OCI-LY7 (cell line): ENCODE data around the gene SPTB. TPM values are rescaled to one million over a fixed set of nuclear protein-coding genes. Genes with fewer than 3 reads are reported as not detected.

Experiments used
- BruUV-seq: library from RNA; stranded (reverse); fragments of 400-500 nt; replicated peaks from 2 replicates; lab custom pipeline; 2021; lab: Mats Ljungman, UMichigan
- CTCF ChIA-PET: fragments of 300-600 bp; sonication (Branson Sonifier 250); formaldehyde crosslinking; loops from one replicate; lab custom pipeline; 2022; ENCODE audit warnings: antibody characterized with exemption; ENCODE audit not compliant: unreplicated experiment; lab: Charles Lee
- POLR2A ChIA-PET: fragments of 300-600 bp; sonication (Branson Sonifier 250); formaldehyde crosslinking; loops from one replicate; lab custom pipeline; 2022; ENCODE audit warnings: antibody characterized with exemption; lab: Charles Lee
- DNase-seq: peaks from one replicate; pipeline ENCODE4 v3.0.0-alpha.2; 2015; ENCODE audit warnings: low spot score
- H2AFZ ChIP-seq: fragments of 200-600 bp; sonication (generic), shearing (Covaris generic); 2 replicates; pipeline ENCODE4 v1.6.1; 2014; ENCODE audit warnings: mild to moderate bottlenecking, antibody characterized with exemption, low read length, moderate library complexity
- H3K27ac ChIP-seq: fragments of 200-600 bp; sonication (generic); 2 replicates; pipeline ENCODE4 v1.5.1; 2014; ENCODE audit warnings: mixed run types, low read depth, mild to moderate bottlenecking, moderate library complexity, low read length, inconsistent platforms; ENCODE audit not compliant: poor library complexity, severe bottlenecking
- H3K36me3 ChIP-seq: fragments of 200-600 bp; sonication (generic); 2 replicates; pipeline ENCODE4 v1.6.1; 2014; ENCODE audit warnings: mild to moderate bottlenecking, antibody characterized with exemption, low read length, moderate library complexity, mixed read lengths; ENCODE audit not compliant: insufficient read depth
- H3K4me1 ChIP-seq: fragments of 200-600 bp; sonication (generic); 2 replicates; pipeline ENCODE4 v1.5.1; 2014; ENCODE audit warnings: mild to moderate bottlenecking, low read length; ENCODE audit not compliant: insufficient read depth, poor library complexity, severe bottlenecking
- H3K4me2 ChIP-seq: fragments of 200-600 bp; sonication (generic); 2 replicates; pipeline ENCODE4 v1.6.1; 2014; ENCODE audit warnings: mild to moderate bottlenecking, low read length
- H3K4me3 ChIP-seq: fragments of 200-600 bp; sonication (generic); 2 replicates; pipeline ENCODE4 v1.5.1; 2014; ENCODE audit warnings: mild to moderate bottlenecking, low read depth, low read length; ENCODE audit not compliant: poor library complexity, severe bottlenecking
- H3K79me2 ChIP-seq: fragments of 200-600 bp; sonication (generic); 2 replicates; pipeline ENCODE4 v1.6.1; 2016; ENCODE audit warnings: low read depth, mild to moderate bottlenecking, low read length, moderate library complexity, mixed read lengths; ENCODE audit not compliant: insufficient read depth
- H3K9me2 ChIP-seq: fragments of 200-600 bp; sonication (generic); 2 replicates; pipeline ENCODE4 v1.6.1; 2016; ENCODE audit warnings: mild to moderate bottlenecking, low read length, mixed read lengths; ENCODE audit not compliant: insufficient read depth
- H3K9me3 ChIP-seq: fragments of 200-600 bp; sonication (generic); 2 replicates; pipeline ENCODE4 v1.6.1; 2014; ENCODE audit warnings: mild to moderate bottlenecking, mixed run types, low read length, mixed read lengths
- H4K20me1 ChIP-seq: fragments of 200-600 bp; sonication (generic); 2 replicates; pipeline ENCODE4 v1.6.1; 2014; ENCODE audit warnings: mild to moderate bottlenecking, antibody characterized with exemption, low read length, moderate library complexity, mixed read lengths; ENCODE audit not compliant: insufficient read depth
- EZH2phosphoT487 ChIP-seq: fragments of 200-600 bp; sonication (generic); IDR thresholded peaks from 2 replicates; pipeline ENCODE4 v1.6.1; 2018; ENCODE audit warnings: low read depth, borderline replicate concordance, mild to moderate bottlenecking, mixed run types, antibody characterized with exemption, low read length, moderate library complexity, mixed read lengths
- intact Hi-C: fragments of 100-400 bp; cut with micrococcal nuclease; formaldehyde crosslinking; loops from one replicate; pipeline ENCODE4 v1.10.0; 2022; ENCODE audit not compliant: unreplicated experiment
- total RNA-seq, 2 experiments: library from RNA; depleted of rRNA in 1 of 2; stranded (reverse); fragments of >200 nt in 1 of 2; shearing (Covaris generic) in 1 of 2; gene quantifications; 2 replicates each; pipeline ENCODE4 v1.2.3, GENCODE V29; 2014 to 2022
- TF ChIP-seq, protein P1 (sequence below): fragments of 200-600 bp; sonication (generic); conservative IDR thresholded peaks from 2 replicates; pipeline ENCODE4 v1.5.1; 2014; ENCODE audit warnings: mild to moderate bottlenecking, antibody characterized with exemption, low read length, moderate library complexity, mixed read lengths

The SPTB gene
- total RNA-seq, 2 experiments from 2014 or later: not detected

DNA sequence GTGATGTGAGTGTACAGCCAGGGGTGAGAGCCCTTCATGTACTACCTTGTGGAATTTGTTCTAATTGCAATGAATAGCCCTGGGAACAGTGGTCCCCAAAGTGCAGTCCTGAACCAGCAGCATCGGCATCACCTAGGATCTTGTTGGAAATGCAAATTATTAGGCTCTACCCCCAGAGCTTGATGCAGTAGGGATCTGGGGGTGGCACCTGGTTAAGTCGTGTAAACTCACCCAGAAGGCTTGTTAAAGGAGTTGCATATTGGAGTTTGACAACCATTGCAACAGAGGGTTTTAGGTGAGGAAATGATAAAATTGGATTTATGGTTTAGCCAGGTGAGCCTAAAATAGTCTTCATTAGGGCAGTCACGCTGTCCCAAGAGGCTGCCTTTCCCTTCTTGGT, 102.2 kb downstream of the SPTB start:
- Histone ChIP-seq H3K4me3 (no peak overlapping the region), H2AFZ (no peak overlapping the region), H3K36me3 (no peaks in the 10 kb centered on the region), H3K4me2 (no peak overlapping the region), H3K9me2 (no peaks in the 10 kb centered on the region), H3K9me3 (no peaks in the 10 kb centered on the region), H3K4me1 (no peaks in the 10 kb centered on the region), H4K20me1 (no peaks in the 10 kb centered on the region), H3K79me2 (no peaks in the 10 kb centered on the region), H3K27ac (no peak overlapping the region)
- POLR2A ChIA-PET: no interaction called here
- CTCF ChIA-PET: interaction anchor here (1.0 kb wide), 1 partner anchor 9 kb away, joined by 3 read pairs; no protein-coding TSS in a partner anchor
- BruUV-seq: no TSS peak
- intact Hi-C loops: no loop called here
- TF ChIP-seq EZH2phosphoT487: no peak
- TF ChIP-seq, protein P1, sequence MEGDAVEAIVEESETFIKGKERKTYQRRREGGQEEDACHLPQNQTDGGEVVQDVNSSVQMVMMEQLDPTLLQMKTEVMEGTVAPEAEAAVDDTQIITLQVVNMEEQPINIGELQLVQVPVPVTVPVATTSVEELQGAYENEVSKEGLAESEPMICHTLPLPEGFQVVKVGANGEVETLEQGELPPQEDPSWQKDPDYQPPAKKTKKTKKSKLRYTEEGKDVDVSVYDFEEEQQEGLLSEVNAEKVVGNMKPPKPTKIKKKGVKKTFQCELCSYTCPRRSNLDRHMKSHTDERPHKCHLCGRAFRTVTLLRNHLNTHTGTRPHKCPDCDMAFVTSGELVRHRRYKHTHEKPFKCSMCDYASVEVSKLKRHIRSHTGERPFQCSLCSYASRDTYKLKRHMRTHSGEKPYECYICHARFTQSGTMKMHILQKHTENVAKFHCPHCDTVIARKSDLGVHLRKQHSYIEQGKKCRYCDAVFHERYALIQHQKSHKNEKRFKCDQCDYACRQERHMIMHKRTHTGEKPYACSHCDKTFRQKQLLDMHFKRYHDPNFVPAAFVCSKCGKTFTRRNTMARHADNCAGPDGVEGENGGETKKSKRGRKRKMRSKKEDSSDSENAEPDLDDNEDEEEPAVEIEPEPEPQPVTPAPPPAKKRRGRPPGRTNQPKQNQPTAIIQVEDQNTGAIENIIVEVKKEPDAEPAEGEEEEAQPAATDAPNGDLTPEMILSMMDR: no peak
- no peak for DNase-seq

DNA sequence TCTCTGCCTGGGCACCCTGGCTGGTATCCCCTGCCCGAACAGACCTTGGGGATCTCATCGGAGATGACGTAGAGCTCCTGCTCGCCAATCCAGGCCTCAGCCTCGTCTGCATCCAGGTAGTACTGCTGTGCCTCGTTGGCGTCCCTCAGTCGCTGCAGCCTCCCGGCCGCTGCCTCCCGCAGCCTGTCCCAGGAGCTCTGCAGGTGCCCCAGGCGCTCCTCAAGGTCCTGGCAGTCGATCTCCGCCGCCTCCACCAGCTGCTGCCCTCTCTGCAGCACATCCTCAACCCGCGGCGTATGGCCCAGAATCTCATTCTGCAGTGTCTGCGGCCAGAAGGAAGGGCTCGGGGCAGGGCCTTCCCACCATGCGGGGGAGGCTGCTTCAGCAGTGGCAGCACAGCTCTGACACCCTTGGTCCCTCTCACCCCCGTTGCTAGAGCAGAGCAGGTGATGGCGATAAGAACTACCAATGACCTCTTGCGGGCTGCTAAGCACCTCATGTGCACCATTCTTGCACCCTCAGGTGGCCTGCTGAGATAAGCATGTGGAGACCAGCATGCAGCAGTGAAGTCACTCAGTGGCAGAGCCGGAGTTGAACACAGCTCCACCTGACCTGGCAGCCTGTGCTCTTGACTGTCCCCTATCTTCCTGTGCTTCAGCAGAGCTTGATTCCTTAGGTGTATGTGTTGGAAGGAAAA, 104.5 kb downstream of the SPTB start:
- POLR2A ChIA-PET: interaction anchor here (0.6 kb wide), 1 partner anchor 387 kb away, joined by 4 read pairs; the partner anchor contains the start of gene MTHFD1
- no peaks in the 10 kb centered on the region for H3K9me3 ChIP-seq
- no peaks in the 10 kb centered on the region for H3K36me3 ChIP-seq
- H3K79me2 ChIP-seq: no peaks in the 10 kb centered on the region
- CTCF ChIA-PET: no interaction called here
- H3K4me1 ChIP-seq: no peaks in the 10 kb centered on the region
- no peak overlapping the region for H3K4me3 ChIP-seq
- TF ChIP-seq EZH2phosphoT487: no peak
- TF ChIP-seq, protein P1: no peak
- no peak overlapping the region for H3K27ac ChIP-seq
- H3K9me2 ChIP-seq: no peaks in the 10 kb centered on the region
- BruUV-seq: no TSS peak
- H2AFZ ChIP-seq: no peak overlapping the region
- intact Hi-C loops: no loop called here
- no peak for DNase-seq
- H4K20me1 ChIP-seq: no peaks in the 10 kb centered on the region
- H3K4me2 ChIP-seq: no peak overlapping the region

DNA sequence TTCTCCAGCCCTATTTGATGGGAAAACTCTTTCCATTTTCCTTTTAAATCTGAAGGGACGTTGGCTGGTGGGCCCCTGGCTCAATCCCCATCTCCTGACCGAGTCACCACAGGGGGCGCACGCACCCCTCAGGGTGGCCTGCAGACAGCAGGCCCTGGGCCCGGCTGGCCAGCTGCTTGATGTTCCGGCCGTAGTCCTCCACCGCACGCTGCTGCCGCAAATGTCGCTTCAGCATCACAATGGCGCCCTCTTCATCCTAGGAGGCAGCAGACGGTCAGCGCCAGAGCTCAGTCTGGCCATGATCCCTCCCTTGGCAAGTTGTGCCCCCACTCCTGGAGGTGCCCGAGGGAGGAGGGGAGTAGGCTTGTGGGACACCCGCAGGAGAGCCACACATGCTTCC, 105.4 kb downstream of the SPTB start:
- Histone ChIP-seq H3K4me1 (no peaks in the 10 kb centered on the region), H2AFZ (no peak overlapping the region), H3K4me2 (no peak overlapping the region), H3K36me3 (no peaks in the 10 kb centered on the region), H3K27ac (no peak overlapping the region), H3K4me3 (no peak overlapping the region), H3K79me2 (no peaks in the 10 kb centered on the region), H3K9me2 (no peaks in the 10 kb centered on the region), H4K20me1 (no peaks in the 10 kb centered on the region), H3K9me3 (no peaks in the 10 kb centered on the region)
- intact Hi-C loops: no loop called here
- ChIA-PET POLR2A (no interaction called here), CTCF (no interaction called here)
- TF ChIP-seq, protein P1: no peak
- TF ChIP-seq EZH2phosphoT487: no peak
- no peak for DNase-seq
- BruUV-seq: no TSS peak
